OCI-LY7 (cell line): ENCODE measurements around the gene COL20A1. TPM values are rescaled to one million over a fixed set of nuclear protein-coding genes. Genes with fewer than 3 reads are reported as not detected.

Source experiments
- BruUV-seq: library from RNA; stranded (reverse); fragments of 400-500 nt; replicated peaks from 2 replicates; lab custom pipeline; 2021; lab: Mats Ljungman, UMichigan
- CTCF ChIA-PET: fragments of 300-600 bp; sonication (Branson Sonifier 250); formaldehyde crosslinking; loops from one replicate; lab custom pipeline; 2022; ENCODE audit warnings: antibody characterized with exemption; ENCODE audit not compliant: unreplicated experiment; lab: Charles Lee
- POLR2A ChIA-PET: fragments of 300-600 bp; sonication (Branson Sonifier 250); formaldehyde crosslinking; loops from one replicate; lab custom pipeline; 2022; ENCODE audit warnings: antibody characterized with exemption; lab: Charles Lee
- DNase-seq: peaks from one replicate; pipeline ENCODE4 v3.0.0-alpha.2; 2015; ENCODE audit warnings: low spot score
- H2AFZ ChIP-seq: fragments of 200-600 bp; sonication (generic), shearing (Covaris generic); 2 replicates; pipeline ENCODE4 v1.6.1; 2014; ENCODE audit warnings: mild to moderate bottlenecking, antibody characterized with exemption, low read length, moderate library complexity
- H3K27ac ChIP-seq: fragments of 200-600 bp; sonication (generic); 2 replicates; pipeline ENCODE4 v1.5.1; 2014; ENCODE audit warnings: mixed run types, low read depth, mild to moderate bottlenecking, moderate library complexity, low read length, inconsistent platforms; ENCODE audit not compliant: poor library complexity, severe bottlenecking
- H3K36me3 ChIP-seq: fragments of 200-600 bp; sonication (generic); 2 replicates; pipeline ENCODE4 v1.6.1; 2014; ENCODE audit warnings: mild to moderate bottlenecking, antibody characterized with exemption, low read length, moderate library complexity, mixed read lengths; ENCODE audit not compliant: insufficient read depth
- H3K4me1 ChIP-seq: fragments of 200-600 bp; sonication (generic); 2 replicates; pipeline ENCODE4 v1.5.1; 2014; ENCODE audit warnings: mild to moderate bottlenecking, low read length; ENCODE audit not compliant: insufficient read depth, poor library complexity, severe bottlenecking
- H3K4me2 ChIP-seq: fragments of 200-600 bp; sonication (generic); 2 replicates; pipeline ENCODE4 v1.6.1; 2014; ENCODE audit warnings: mild to moderate bottlenecking, low read length
- H3K4me3 ChIP-seq: fragments of 200-600 bp; sonication (generic); 2 replicates; pipeline ENCODE4 v1.5.1; 2014; ENCODE audit warnings: mild to moderate bottlenecking, low read depth, low read length; ENCODE audit not compliant: poor library complexity, severe bottlenecking
- H3K79me2 ChIP-seq: fragments of 200-600 bp; sonication (generic); 2 replicates; pipeline ENCODE4 v1.6.1; 2016; ENCODE audit warnings: low read depth, mild to moderate bottlenecking, low read length, moderate library complexity, mixed read lengths; ENCODE audit not compliant: insufficient read depth
- H3K9me2 ChIP-seq: fragments of 200-600 bp; sonication (generic); 2 replicates; pipeline ENCODE4 v1.6.1; 2016; ENCODE audit warnings: mild to moderate bottlenecking, low read length, mixed read lengths; ENCODE audit not compliant: insufficient read depth
- H3K9me3 ChIP-seq: fragments of 200-600 bp; sonication (generic); 2 replicates; pipeline ENCODE4 v1.6.1; 2014; ENCODE audit warnings: mild to moderate bottlenecking, mixed run types, low read length, mixed read lengths
- H4K20me1 ChIP-seq: fragments of 200-600 bp; sonication (generic); 2 replicates; pipeline ENCODE4 v1.6.1; 2014; ENCODE audit warnings: mild to moderate bottlenecking, antibody characterized with exemption, low read length, moderate library complexity, mixed read lengths; ENCODE audit not compliant: insufficient read depth
- CTCF ChIP-seq: fragments of 200-600 bp; sonication (generic); conservative IDR thresholded peaks from 2 replicates; pipeline ENCODE4 v1.5.1; 2014; ENCODE audit warnings: mild to moderate bottlenecking, antibody characterized with exemption, low read length, moderate library complexity, mixed read lengths
- EZH2phosphoT487 ChIP-seq: fragments of 200-600 bp; sonication (generic); IDR thresholded peaks from 2 replicates; pipeline ENCODE4 v1.6.1; 2018; ENCODE audit warnings: low read depth, borderline replicate concordance, mild to moderate bottlenecking, mixed run types, antibody characterized with exemption, low read length, moderate library complexity, mixed read lengths
- intact Hi-C: fragments of 100-400 bp; cut with micrococcal nuclease; formaldehyde crosslinking; loops from one replicate; pipeline ENCODE4 v1.10.0; 2022; ENCODE audit not compliant: unreplicated experiment
- total RNA-seq, 2 experiments: library from RNA; depleted of rRNA in 1 of 2; stranded (reverse); fragments of >200 nt in 1 of 2; shearing (Covaris generic) in 1 of 2; gene quantifications; 2 replicates each; pipeline ENCODE4 v1.2.3, GENCODE V29; 2014 to 2022

The COL20A1 gene
- total RNA-seq, 2 experiments from 2014 or later: 0.15 TPM; not detected in 1

- Histone ChIP-seq H3K9me2 (no peaks in the 10 kb centered on the region), H3K36me3 (no peaks in the 10 kb centered on the region), H3K4me2 (no peak overlapping the region), H3K9me3 (no peaks in the 10 kb centered on the region), H3K79me2 (no peaks in the 10 kb centered on the region), H3K27ac (no peak overlapping the region), H2AFZ (no peak overlapping the region), H3K4me3 (no peak overlapping the region), H4K20me1 (no peaks in the 10 kb centered on the region), H3K4me1 (no peaks in the 10 kb centered on the region)
- ChIA-PET CTCF (no interaction called here), POLR2A (no interaction called here)
- TF ChIP-seq CTCF (no peak), EZH2phosphoT487 (no peak)
- DNase-seq: no peak
- no TSS peak for BruUV-seq
- intact Hi-C loops: no loop called here
Observed at GRCh38 chr20:63314566-63315239, 21.7 kb downstream of the COL20A1 start.

- intact Hi-C loops: no loop called here
- CTCF ChIA-PET: no interaction called here
- POLR2A ChIA-PET: no interaction called here
Observed at GRCh38 chr20:63315240-63315689, 22.3 kb downstream of the COL20A1 start.

More at GRCh38 chr20:63315240-63315689, 22.3 kb downstream of the COL20A1 start:
- Histone ChIP-seq H3K4me3 (no peak overlapping the region), H2AFZ (no peak overlapping the region), H4K20me1 (no peaks in the 10 kb centered on the region), H3K27ac (no peak overlapping the region), H3K36me3 (no peaks in the 10 kb centered on the region), H3K79me2 (no peaks in the 10 kb centered on the region), H3K4me2 (no peak overlapping the region), H3K9me2 (no peaks in the 10 kb centered on the region), H3K4me1 (no peaks in the 10 kb centered on the region), H3K9me3 (no peaks in the 10 kb centered on the region)
- BruUV-seq: no TSS peak
- TF ChIP-seq CTCF (no peak), EZH2phosphoT487 (no peak)
- DNase-seq: no peak
